Mesodermal cell (in vitro differentiated cells): Measurements from ENCODE around the gene MYO1D.

ENCODE experiments used
- H3K27ac ChIP-seq: 2 replicates; pipeline ENCODE4 v1.7.0; 2013; ENCODE audit warnings: mild to moderate bottlenecking, low read depth, low read length, moderate library complexity; ENCODE audit not compliant: severe bottlenecking
- H3K36me3 ChIP-seq: 2 replicates; pipeline ENCODE4 v1.7.1; 2013; ENCODE audit warnings: mild to moderate bottlenecking, low read length, moderate library complexity; ENCODE audit not compliant: control insufficient read depth, insufficient read depth
- H3K4me1 ChIP-seq: one replicate; pipeline ENCODE4 v1.7.1; 2013; ENCODE audit warnings: mild to moderate bottlenecking, low read length; ENCODE audit not compliant: insufficient read depth, control insufficient read depth, poor library complexity, severe bottlenecking
- H3K4me3 ChIP-seq: 2 replicates; pipeline ENCODE4 v1.7.0; 2013; ENCODE audit warnings: low read length, control low read depth, mild to moderate bottlenecking; ENCODE audit not compliant: insufficient read depth, poor library complexity, severe bottlenecking; ENCODE audit errors: extremely low read depth
- H3K9me3 ChIP-seq: 2 replicates; pipeline ENCODE4 v1.7.1; 2013; ENCODE audit warnings: mild to moderate bottlenecking, low read length, moderate library complexity; ENCODE audit not compliant: control insufficient read depth
- WGBS, 2 experiments: methylation state at CpG; one replicate each; pipeline ENCODE4 v1.1.5; 2013; ENCODE audit warnings: missing lambda C conversion rate in 2 of 2; ENCODE audit not compliant: insufficient coverage in 2 of 2; 5-methylcytosine and 5-hydroxymethylcytosine counted together

The MYO1D gene

GRCh38 chr17:32780721-32781120, 96.2 kb downstream of the MYO1D start:
- no peaks in the 10 kb centered on the region for H3K9me3 ChIP-seq
- no peak overlapping the region for H3K4me3 ChIP-seq
- 84 to 89% methylated on average over 5 to 6 of the region's 6 CpGs for whole genome bisulfite sequencing, 2 experiments
- H3K4me1 ChIP-seq = peaks cover 3% of the 10 kb centered on the region
- H3K27ac ChIP-seq = no peak overlapping the region
- no peaks in the 10 kb centered on the region for H3K36me3 ChIP-seq

GRCh38 chr17:32777922-32778321, 99.0 kb downstream of the MYO1D start:
- H3K27ac ChIP-seq = no peak overlapping the region
- no peak overlapping the region for H3K4me3 ChIP-seq
- H3K36me3 ChIP-seq = no peaks in the 10 kb centered on the region
- peaks cover 3% of the 10 kb centered on the region for H3K4me1 ChIP-seq
- H3K9me3 ChIP-seq = no peaks in the 10 kb centered on the region

- H3K4me3 ChIP-seq = no peak overlapping the region
- peaks cover 3% of the 10 kb centered on the region for H3K4me1 ChIP-seq
- no peak overlapping the region for H3K27ac ChIP-seq
- no peaks in the 10 kb centered on the region for H3K36me3 ChIP-seq
- no peaks in the 10 kb centered on the region for H3K9me3 ChIP-seq
- 91 to 99% methylated on average over 10 of the region's 14 CpGs for WGBS, 2 experiments
Observed at GRCh38 chr17:32777436-32777835, 99.5 kb downstream of the MYO1D start.

GRCh38 chr17:32774695-32775084, 102.2 kb downstream of the MYO1D start:
- Histone ChIP-seq H3K36me3 (no peaks in the 10 kb centered on the region), H3K9me3 (no peaks in the 10 kb centered on the region), H3K27ac (no peak overlapping the region), H3K4me1 (peaks cover 3% of the 10 kb centered on the region), H3K4me3 (no peak overlapping the region)
- WGBS, 2 experiments = 100% methylated on average over 1 of the region's 2 CpGs; no CpG with 5 or more reads in 1 of the 2 experiments

GRCh38 chr17:32773856-32774694, 102.8 kb downstream of the MYO1D start:
- 61% methylated on average over 5 of the region's 6 CpGs for WGBS, 2 experiments

GRCh38 chr17:32772453-32773025, 104.4 kb downstream of the MYO1D start:
- H3K27ac ChIP-seq = no peak overlapping the region
- H3K9me3 ChIP-seq = no peaks in the 10 kb centered on the region
- no peak overlapping the region for H3K4me3 ChIP-seq
- H3K4me1 ChIP-seq = peaks cover 1% of the 10 kb centered on the region
- H3K36me3 ChIP-seq = peaks cover 7% of the 10 kb centered on the region
- WGBS, 2 experiments = 94 to 95% methylated on average over 3 to 8 of the region's 9 CpGs

More at GRCh38 chr17:32773856-32774694, 102.8 kb downstream of the MYO1D start:
- Histone ChIP-seq H3K9me3 (no peaks in the 10 kb centered on the region), H3K27ac (no peak overlapping the region), H3K36me3 (peaks cover 1% of the 10 kb centered on the region), H3K4me1 (peaks cover 3% of the 10 kb centered on the region), H3K4me3 (no peak overlapping the region)

- H3K4me3 ChIP-seq = no peak overlapping the region
- H3K9me3 ChIP-seq = no peaks in the 10 kb centered on the region
- WGBS, 2 experiments = no CpG with 5 or more reads among the region's 2 CpGs
- H3K27ac ChIP-seq = peak overlapping the region; percentile 29
- H3K4me1 ChIP-seq = no peaks in the 10 kb centered on the region
- peaks cover 12% of the 10 kb centered on the region for H3K36me3 ChIP-seq
Observed at GRCh38 chr17:32771396-32771795, 105.5 kb downstream of the MYO1D start.

GRCh38 chr17:32769846-32770245, 107.1 kb downstream of the MYO1D start:
- 76% methylated on average over 2 of the region's 3 CpGs; no CpG with 5 or more reads in 1 of the 2 experiments for WGBS, 2 experiments
- Histone ChIP-seq H3K4me1 (no peaks in the 10 kb centered on the region), H3K36me3 (peaks cover 12% of the 10 kb centered on the region), H3K4me3 (no peak overlapping the region), H3K27ac (no peak overlapping the region), H3K9me3 (no peaks in the 10 kb centered on the region)

- Histone ChIP-seq H3K4me1 (no peaks in the 10 kb centered on the region), H3K9me3 (no peaks in the 10 kb centered on the region), H3K36me3 (peaks cover 15% of the 10 kb centered on the region), H3K27ac (no peak overlapping the region), H3K4me3 (no peak overlapping the region)
- 89 to 100% methylated on average over 1 to 2 of the region's 5 CpGs for WGBS, 2 experiments
Observed at GRCh38 chr17:32763855-32764439, 113.0 kb downstream of the MYO1D start.

- Histone ChIP-seq H3K36me3 (peaks cover 1% of the 10 kb centered on the region), H3K9me3 (no peaks in the 10 kb centered on the region), H3K4me3 (no peak overlapping the region), H3K27ac (no peak overlapping the region), H3K4me1 (peaks cover 5% of the 10 kb centered on the region)
Observed at GRCh38 chr17:32759476-32759875, 117.4 kb downstream of the MYO1D start.

- H3K4me1 ChIP-seq = peaks cover 5% of the 10 kb centered on the region
- H3K4me3 ChIP-seq = no peak overlapping the region
- WGBS, 2 experiments = 100% methylated on average over 1 of the region's 1 CpG; no CpG with 5 or more reads in 1 of the 2 experiments
- peaks cover 2% of the 10 kb centered on the region for H3K36me3 ChIP-seq
- H3K9me3 ChIP-seq = no peaks in the 10 kb centered on the region
- no peak overlapping the region for H3K27ac ChIP-seq
Observed at GRCh38 chr17:32757963-32758362, 119.0 kb downstream of the MYO1D start.
